Stimulated activated CD4-positive, alpha-beta T cell treated with anti-CD3 and anti-CD28 coated beads, Interleukin-4, amount 100 ng/mL, for 24 hours (primary cell): ENCODE measurements around the gene BST1.
"Not testable (repeated sequence)": the region's sequence is repeated elsewhere in the genome, so short reads cannot be mapped to it uniquely, and the experiment has no call there.

Experiments used
- DNase-seq: peaks from one replicate; pipeline ENCODE4 v3.0.0-alpha.2; 2020

Gene BST1

DNA sequence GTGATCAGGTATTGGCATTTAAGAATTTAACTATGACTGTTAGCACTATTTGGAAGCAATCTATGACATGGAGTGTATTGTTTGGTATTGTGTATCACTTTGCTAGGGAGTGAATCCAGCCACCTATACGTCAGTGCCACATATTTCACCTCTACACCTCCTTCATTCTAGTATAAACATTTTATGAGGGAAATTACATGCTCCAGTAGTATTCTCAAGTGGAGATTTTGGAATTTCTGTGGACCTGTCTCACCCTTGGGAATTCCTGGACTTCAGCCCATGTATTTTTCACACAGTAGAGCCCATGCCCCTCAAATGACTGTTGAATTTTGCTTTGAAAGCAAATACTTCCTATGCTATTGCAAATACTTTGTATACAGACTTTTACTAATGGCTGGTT is 11.3 kb downstream of the BST1 start:
- no peak for DNase-seq

DNA sequence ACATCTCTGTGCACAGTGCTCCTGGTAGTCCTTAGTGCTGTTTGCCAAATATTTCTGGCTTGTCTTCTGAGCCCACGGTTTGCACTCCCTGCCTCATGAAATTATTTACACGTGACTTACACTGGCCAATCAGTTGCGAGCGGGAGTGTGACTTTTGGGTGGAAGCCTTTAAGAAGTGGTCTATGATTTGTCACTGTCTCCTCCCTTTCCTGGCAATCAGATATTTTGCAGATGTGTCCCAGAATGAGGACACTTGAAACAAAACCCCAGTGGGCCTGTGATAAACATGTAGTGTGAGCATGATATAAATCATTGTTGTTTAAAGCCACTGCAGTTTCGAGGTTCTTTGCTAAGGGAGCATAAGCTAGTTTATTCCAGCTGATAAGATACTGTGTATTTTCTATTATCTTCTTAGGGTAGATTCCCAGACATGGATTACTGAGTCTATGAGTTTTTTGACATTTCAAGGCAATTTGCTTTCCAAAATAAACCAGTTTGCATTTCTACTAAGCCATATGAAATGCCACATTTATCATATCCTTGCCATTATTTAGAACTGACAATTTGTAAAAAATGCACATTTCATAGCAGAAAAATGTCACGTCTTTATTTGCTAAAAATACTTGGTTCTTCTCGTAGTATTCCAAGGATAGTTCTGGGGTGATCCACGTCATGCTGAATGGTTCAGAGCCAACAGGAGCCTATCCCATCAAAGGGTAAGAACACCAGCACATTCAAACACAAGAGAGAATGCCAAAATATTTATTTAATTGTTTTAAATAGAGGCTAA is 12.0 kb downstream of the BST1 start:
- DNase-seq, result no peak

DNA sequence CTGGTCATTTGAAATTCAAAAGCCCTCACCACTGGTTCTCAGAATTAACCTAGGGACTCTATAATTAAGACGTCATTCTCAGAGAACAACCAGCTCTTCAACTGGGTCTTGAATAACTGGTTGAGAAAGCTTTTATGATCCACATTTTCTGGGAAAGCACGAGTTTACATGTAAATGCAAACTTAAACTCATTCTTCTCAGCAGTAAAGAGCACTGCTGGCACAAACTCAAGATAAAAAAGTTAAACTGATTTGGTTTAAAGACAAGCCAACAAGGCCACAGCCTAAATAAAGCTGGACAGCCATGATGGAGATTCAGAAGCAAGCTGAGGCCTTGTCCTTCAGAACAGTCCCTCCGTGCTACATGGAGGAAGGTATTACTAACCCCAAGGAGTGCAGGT is 13.2 kb downstream of the BST1 start:
- DNase-seq, result no peak

DNA sequence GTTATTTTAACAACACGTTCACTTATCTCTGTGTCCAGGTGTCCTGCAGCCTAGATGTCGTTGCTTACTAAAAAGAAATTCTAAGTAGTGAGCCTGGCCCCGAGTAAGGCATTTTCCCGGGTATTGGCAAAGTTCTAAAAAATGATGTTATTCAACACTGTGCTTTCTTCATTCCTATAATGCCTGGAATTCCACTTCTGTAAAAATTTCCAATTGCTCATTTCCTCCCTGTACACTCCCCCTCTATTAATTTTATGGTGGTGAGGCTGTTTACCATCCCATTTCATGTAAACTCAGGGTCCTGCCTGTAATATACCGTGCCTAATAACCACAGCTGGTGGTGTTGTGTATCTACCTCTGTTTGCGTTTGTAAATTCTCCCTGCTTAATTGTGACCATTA is 14.2 kb downstream of the BST1 start:
- DNase-seq, result no peak

DNA sequence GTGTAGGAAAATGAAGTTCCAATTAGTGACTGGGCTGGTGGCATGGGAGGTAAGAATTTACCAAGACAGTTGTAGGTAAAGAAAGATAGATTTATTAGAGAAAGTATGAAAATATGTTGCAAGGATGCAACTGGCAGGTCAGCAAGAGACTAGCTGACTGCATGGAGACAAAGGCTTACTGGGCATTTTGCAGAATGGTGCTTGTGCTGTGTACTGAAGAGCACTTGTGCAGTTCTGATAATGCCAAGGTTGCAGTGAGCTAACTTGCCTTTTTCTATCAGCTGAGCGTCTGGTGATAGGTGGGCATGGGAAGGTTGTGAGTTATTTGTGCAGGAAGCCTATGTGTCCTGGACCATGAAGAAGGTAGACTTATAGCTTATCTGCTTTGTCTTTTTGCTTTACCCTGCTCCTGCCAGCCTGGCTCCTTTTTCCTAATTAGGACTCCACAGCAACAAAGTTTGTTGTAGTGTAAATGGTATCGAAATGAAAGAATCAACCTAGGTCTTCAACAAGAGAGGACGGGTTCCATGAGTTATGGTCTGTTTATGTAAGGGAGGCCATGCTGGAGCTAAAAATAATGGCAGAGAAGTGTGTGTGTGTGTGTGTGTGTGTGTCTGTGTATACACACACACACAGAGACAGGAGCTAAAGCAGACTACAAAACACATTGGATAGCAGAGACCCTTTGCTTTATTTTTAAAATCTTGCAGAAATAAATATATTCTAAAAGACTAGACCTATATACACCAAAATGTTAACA is 15.0 kb downstream of the BST1 start:
- DNase-seq, result no peak

DNA sequence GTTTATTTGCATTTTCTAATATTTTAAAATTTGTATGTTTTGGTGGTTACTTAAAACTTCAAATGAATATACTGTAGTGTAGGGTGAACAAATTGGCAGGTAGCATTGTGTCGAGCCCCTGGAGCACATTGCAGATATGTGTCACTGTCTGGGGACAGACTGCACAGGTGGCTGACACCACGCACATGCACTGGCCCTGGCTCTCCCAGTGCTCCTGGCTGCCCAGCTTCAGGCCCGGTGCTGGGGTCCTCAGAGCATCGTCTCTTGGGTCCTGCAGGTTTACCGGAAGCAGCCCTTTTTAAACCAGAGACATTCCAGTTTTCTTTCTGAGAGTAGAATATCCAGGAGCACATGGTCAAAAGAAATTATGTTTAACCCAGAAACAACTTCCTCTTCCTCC is 15.6 kb downstream of the BST1 start:
- DNase-seq, result no peak

DNA sequence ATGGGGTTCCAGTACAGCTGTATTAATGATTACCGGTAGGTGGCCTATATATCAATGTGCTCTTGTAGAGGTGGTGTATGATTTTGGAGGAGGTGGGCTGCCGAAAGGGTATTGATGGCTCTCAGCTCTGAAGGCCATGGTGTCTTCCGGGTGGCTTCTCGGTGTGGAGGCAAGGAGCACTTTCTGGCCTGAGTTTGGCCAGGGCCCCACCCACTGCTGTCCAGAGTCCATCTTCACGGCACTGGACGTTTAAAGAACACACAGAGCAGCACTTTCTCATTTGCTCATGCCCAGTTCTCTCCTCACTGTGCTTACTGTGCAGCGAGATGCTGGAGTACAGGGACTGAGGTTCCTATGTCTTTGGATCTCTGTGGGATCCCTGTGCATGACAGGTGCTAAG is 16.1 kb downstream of the BST1 start:
- DNase-seq, result no peak

DNA sequence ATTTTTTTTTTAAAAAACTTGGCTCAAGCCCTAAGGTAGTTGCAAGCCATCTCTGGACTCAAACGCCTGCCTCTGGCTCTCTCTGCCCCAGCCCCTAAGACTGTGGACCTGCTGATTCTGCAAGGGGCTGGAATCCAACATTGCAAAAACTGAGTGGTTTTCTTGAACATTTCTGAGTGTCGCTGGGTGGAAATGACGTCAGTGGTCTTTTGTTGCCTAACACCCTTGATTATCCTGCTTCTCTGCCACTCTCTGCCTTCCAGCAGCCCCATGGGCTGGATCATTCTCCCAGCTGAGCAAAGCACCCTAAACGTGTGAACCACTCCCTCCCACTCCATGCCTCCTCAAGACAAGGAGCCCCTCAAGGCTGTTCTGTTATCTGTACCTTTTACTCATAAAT is 16.6 kb downstream of the BST1 start:
- no peak for DNase-seq

DNA sequence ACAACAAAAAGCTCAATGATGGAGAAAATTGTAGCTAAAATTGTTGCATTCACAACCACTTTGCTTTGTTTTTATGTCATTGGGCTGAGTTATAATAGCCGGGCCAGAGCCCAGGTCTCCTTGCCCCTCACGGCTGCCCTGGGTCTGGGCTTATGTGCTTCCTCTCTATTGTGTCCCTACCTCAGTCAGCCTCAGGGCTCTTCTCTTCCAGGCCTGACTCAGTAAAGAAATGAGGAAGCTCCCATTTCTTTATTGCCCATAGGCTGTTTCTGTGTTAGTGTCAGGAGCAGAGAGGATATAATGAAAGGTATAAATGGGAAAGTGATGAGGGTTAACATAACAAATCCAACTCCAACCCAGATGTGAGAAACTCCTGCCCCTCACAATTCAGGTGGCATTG is 18.0 kb downstream of the BST1 start:
- no peak for DNase-seq

DNA sequence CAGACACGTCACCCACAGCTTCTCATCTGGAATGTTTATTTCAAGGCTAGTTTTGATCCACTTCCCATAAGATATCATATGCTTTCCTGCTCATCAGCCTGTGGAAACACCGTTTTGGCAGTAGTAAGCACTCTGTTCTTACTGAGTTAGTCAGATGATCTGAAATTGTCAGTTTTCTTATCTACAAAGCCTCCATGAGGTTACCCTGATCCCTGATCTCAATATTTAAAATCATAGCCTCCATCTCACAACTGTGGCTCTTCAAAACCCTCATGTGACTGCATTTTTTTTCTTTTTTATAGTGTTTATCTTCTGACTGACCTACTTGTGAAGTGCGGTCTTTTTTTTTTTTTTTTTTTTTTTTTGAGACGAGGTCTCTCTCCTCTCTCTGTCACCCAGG is 22.7 kb downstream of the BST1 start:
- DNase-seq, result no peak

DNA sequence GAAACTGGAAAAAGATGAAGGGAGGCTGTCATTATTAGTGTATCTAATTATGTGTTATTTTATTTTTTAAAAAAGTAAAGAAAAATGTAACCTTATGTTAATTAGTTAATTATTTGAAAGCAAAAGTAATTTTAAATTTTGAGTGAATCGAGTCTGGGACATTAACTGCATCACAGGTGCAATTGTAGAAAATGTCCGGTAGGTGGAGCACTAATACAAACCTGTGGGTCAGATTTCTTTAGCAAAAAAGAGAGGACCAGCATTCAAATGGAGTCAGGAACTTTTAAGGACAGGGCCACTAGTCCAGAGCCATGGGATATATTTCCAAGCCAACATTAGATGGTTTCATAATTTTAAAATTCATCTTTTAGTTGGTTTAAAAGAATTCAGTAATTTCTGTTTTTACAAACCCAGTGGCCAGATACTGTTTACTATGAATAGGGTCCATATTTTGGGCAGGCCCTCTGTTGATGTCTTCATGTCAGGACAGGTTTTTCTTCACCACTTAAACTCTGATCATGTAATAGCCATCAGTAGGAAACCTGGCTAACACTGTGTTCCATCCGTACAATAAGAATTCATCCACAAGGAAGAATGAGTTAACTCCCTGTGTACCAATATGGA is 27.2 kb downstream of the BST1 start:
- peak; percentile 30 for DNase-seq

DNA sequence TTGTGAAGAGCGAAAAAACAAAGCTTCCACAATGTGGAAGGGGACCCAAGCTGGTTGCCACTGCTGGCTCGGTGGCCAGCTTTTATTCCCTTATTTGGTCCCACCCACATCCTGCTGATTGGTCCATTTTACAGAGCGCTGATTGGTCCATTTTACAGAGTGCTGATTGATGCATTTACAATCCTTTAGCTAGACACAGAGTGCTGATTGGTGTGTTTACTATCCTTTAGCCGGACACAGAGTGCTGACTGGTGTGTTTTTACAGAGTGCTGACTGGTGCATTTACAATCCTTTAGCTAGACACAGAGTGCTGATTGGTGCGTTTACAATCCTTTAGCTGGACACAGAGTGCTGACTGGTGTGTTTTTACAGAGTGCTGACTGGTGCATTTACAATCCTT is 30.2 kb downstream of the BST1 start:
- not testable (repeated sequence) for DNase-seq

DNA sequence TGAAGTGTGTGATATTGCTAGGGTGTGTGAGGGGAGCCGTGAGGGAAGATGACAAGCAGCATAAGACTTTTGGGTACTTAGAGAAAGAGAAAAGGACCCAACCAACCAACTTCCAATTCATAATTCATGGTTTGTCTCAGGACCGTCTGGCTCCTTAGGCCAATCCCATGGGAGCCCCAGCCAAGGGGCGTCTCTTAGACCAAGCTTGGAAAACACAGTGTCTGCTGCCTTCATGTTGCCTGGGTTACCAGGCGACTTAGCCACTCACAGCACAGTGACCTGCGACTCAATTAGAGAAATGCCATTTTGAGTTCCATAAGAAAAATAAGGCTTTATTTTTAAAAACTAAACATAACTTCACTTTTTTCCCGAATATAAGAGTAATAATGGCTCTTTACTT is 32.7 kb downstream of the BST1 start:
- DNase-seq, result no peak

DNA sequence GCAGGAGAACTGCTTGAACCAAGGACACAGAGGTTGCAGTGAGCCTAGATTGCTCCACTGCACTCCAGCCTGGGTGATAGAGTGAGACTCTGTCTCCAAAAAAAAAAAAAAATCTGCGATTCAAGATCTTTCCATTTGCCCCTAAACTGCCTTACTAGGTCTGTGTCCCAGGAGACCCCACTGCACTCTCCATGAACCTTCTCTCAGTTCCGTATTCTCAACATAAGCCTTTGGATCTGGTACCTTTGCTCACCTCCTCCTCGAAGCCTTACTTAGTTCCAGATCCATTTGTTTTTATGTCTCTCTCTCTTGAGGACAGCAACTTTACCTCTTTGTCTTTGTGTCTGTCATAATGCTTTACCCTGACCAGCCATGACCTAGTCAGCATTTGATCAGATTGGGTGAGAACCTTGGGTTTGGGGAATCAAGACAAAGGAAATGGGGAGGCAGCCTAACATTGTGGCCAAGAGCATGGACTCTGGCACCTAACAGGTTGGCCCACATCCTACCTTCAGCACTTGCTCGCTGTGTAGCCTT is 33.7 kb downstream of the BST1 start:
- no peak for DNase-seq

DNA sequence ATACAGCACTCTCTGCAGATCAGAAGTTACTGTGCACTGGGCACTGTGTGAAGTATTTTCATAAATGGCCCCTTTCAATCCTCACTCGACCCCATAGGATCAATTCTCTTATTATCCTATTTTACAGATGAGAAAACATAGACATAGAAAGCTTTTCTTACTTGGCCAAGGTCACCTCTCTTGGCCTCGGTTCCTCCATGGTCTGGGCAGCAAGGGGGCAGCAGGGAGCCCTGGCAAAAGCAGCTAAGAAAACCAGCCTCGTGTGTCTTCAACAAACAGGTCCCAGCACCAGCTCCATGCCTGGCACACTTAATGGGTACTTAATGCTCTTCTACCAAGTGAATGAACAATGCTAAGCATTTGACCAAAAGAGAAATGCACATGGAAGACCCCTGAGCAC is 34.4 kb downstream of the BST1 start:
- no peak for DNase-seq

DNA sequence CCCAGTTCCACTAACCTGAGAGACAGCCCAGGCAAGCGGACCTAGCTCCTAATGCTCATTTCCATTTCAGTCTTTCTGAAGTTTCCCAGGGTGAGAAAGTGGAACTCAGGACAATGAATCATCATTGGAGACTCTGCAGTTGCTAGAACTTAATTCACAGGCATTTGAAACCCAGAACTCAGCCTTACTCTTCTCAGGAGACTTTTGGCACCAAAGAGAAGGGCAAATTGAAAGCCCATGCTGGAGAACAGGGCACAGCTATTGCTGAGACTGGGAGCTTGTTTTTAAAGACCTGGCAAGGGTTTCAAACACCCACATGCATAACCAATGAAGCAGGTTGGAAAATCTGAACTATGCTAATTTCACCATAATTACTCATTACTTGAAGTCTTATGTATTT is 36.0 kb downstream of the BST1 start:
- peak; percentile 38 for DNase-seq

DNA sequence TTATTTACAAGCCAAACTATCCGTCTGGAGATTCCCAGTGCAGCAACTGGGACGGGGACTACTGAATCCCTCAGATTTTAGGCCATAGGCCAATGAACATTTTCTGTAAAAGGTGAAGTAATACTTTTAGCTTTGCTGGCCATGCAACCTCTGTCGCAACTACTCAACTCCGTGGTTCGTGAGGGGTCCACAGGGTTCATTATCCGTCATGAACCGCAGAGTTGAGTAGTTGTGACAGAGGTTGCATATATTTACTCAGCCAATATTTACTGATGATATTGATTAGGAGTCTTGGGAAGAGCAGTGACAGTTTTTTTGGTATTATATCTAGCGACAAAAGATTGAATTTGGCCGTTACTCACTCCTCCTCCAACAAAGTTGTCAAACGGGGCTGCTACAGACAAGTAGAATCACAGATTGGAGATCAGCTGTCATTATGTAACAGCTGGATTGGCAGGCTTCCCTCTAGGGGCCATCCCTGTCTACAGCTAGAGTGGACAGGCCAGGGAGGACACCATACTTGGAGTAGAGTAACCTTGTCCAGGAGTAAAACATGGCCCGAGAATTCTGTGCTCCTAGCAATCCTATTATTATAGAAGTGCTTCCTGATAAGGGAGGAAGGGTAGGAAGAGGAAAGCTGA is 38.0 kb downstream of the BST1 start:
- no peak for DNase-seq

DNA sequence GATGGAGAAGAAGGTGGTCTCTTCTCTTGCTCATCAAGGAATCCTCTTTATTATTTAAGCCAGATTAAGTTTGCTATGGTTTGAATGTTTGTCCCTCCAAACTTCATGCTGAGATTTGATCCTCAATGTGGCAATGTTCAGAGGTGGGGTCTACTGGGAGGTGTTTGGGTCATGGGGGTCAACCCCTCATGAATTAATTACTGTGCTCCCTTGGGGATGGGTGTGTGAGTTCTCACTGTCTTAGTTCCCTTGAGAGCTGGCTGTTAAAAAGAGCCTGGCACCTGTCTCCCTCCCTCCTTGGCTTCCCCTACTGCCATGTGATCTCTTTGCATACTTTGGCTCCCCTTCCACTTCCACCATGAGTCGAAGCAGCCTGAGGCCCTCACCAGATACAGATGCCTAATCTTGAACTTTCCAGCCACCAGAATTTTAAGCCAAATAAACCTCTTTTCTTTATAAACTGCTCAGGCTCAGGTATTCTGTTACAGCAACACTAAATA is 39.3 kb downstream of the BST1 start:
- DNase-seq, result no peak

DNA sequence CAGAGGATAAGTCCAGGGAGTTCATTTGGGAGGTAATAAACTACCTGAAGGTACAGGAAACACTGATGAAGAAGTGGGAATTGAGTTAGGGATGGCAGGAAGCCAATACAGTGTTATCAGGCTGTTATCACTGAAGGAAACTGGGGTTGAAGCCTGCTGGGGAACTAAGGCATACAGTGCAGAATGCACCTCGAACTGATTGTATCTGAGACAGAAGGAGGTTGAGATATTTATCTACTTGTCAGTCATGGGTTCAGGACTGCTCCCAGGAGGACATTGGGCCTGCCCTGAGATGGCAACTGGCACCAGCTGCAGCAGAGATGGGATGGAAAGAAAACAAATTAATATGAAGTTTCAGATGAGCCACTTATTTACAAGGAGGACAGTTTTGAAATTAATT is 39.8 kb downstream of the BST1 start:
- DNase-seq, result no peak

DNA sequence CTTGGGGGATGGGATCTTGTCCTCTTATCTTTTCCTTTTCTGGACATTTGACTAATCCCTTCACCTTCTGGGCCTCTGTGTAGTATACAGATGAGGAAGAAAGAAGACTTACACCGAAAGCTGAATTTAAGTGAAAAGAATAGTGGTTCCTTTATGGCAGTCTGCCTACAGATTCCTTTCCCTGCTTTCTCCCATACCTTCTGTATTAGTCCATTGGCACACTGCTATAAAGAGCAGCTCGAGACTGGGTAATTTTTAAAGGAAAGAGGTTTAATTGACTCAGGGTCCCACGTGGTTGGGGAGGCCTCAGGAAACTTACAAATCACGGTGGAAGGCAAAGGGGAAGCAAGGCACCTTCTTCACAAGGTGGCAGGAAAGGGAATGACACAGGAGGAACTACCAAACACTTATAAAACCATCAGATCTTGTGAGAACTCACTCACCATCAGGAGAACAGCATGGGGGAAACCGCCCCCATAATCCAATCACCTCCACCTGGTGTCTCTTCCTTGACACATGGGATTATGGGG is 41.2 kb downstream of the BST1 start:
- no peak for DNase-seq

DNA sequence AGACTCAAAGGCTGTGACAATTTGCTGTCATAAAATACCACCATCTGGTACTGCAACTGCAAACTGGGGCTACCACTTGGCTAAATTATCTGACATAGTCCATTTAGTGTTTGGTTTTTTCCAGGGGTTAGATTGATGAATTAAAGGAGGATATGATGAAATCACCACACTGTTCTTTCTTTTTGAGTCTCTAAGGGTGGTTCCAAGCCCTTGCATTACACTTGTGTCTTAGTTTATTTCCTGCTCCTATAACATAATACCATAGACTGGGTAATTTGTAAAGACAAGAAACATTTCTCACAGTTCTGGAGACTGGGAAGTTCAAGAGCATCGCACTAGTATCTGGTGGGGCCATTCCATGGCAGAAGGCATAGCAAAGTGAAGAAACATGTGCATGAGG is 43.2 kb downstream of the BST1 start:
- no peak for DNase-seq

DNA sequence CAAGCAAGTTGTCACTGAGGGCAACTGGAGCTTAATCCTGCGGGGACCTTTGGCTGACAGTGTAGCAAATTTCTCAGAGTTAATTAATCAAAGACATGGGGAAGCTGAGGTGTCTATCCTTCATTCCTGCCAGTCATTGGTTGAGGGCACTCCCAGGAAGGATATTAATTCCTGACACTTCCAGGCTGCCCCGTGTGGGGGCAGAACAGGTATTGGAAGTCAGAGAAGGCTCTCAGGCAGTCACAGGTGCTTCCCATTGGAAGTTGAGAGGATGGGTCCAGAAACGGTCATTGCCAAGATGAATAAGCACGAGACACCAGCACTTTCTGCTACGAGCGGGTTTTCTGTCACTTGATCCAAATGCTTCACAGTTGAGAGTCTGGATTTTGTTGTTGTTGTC is 46.1 kb downstream of the BST1 start:
- no peak for DNase-seq

DNA sequence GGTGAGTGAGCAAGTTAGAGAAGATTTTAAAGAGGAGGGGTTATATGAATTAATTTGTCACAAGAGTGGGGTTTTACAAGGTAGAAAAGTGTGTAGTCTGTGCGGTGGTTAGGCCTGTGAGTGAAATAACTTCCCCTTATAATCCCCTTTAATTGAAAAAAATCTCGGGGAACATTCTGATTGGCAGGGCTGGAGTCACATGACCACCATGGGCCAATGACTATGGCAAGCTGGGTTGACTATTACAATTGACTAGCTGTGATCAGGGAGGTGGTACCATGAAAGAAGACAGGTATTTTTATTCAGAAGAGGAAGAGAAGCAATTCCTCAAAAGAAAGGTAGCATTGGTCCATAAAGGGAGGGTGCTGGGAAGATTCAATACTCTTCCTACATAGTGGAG is 48.3 kb downstream of the BST1 start:
- DNase-seq, result no peak
